Measurements from ENCODE around the gene ZNF638.

ZNF638 gene

GRCh38 chr2:71467180-71467815 is 135.7 kb downstream of the ZNF638 start:
- H3K27ac ChIP-seq, result peak overlapping the region; percentile 49
- TF ChIP-seq CTCF (conservative IDR thresholded peaks at IDR 0.05), result no peak

DNA sequence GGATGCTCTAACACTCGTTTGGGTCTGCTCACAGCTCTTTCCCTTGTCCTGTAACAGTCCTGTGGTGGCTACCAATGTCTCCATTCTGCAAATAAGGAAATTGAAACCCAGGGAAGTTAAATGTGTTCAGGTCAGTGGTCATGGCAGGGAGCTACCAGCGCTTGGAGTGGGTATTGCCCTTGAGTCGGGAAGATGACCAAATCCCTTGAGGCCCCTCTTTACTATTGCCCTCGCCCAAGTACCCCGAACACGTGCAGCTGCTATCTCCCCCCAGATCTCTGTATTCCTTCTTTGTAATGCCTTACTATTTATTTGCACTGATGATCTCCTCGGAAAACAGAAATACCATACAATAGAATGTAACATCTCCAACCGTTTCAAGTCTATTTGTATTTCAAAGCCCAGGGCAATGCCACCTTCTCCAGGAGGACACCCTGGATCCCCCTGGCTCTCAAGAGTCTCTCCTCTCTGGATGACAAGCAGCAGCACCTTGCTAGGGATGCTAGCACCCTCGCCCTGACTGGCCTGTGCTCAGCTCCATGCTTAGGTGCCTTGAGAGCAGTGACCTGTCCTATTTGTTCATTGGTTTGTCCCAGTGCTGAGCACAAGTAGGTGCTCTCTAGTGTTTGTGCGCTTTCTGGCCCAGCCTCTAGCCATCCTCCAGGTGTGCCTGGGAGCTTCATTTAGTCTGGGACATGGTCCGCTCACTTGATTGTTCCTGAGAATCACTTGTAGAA is 136.9 kb downstream of the ZNF638 start:
- TF ChIP-seq CTCF (conservative IDR thresholded peaks at IDR 0.05), result no peak

DNA sequence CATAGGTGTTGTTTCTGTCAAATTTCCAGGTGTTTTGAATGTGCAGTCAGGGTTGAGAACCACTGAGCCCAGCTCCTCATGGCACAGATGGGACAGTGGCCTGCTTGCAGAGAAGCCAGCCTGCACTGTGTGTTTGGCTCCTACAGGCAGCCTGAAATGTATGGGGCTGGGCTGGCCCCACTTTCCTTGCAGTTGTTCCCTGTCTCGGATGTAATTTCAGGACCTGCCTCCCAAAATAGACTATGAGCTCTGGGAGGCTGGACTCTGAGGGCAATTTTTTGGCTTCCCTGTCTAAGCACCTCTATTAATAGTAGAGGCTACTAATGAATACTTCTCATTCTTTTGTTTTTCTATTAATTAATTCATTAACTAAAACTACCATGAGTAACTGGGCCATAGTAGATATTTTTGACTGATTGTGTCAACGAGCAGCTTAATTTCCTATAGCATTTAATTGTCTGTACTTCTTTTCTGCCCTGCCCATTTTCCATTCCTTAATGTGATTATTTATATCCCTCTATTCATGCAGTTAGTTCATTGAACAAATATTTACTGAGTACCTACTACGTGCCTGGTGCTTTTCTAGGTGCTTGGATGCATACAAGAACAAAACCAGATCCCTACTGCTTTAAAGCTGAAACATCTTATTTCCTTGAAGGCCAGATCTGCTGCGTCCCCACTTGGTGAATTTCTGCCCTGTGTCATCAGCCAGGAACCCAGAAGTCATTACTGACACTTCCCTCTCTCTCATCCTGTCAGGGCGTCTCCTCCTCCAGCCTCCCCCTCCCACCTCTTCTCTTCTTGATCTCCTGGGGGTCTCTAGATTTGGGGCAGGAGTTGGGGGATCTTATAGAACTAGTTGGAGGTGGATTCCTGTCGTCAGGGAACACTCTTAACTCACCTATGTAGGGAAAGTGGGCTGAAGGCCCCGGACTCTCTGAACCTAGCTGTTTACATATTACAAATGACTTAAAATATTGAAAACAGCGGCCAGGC is 138.1 kb downstream of the ZNF638 start:
- H3K27ac ChIP-seq, result no peak overlapping the region
- no peak for TF ChIP-seq CTCF (conservative IDR thresholded peaks at IDR 0.05)

More for the DNA sequence above, 136.9 kb downstream of the ZNF638 start:
- H3K27ac ChIP-seq, result no peak overlapping the region

GRCh38 chr2:71471276-71471675 is 139.7 kb downstream of the ZNF638 start:
- H3K27ac ChIP-seq, result no peak overlapping the region
- TF ChIP-seq CTCF (conservative IDR thresholded peaks at IDR 0.05), result no peak

DNA sequence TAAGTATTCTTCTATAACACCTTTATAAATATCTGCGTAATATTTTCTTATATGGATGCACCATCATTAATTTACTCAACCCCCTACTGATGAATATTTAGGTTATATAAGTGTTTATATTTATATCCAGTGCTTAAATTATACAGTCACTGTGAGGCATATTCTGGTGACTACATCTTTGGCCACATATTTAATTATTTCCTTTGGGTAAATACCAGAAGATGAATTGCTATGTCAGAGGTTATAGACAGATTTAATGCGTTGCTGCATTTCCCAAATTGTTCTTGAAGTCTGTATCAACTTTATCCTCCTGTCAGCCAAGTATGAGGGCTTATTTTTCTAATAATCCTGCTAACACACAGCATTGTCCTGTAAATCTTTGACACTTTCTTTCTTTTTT is 140.4 kb downstream of the ZNF638 start:
- no peak for TF ChIP-seq CTCF (conservative IDR thresholded peaks at IDR 0.05)
- no peak overlapping the region for H3K27ac ChIP-seq

DNA sequence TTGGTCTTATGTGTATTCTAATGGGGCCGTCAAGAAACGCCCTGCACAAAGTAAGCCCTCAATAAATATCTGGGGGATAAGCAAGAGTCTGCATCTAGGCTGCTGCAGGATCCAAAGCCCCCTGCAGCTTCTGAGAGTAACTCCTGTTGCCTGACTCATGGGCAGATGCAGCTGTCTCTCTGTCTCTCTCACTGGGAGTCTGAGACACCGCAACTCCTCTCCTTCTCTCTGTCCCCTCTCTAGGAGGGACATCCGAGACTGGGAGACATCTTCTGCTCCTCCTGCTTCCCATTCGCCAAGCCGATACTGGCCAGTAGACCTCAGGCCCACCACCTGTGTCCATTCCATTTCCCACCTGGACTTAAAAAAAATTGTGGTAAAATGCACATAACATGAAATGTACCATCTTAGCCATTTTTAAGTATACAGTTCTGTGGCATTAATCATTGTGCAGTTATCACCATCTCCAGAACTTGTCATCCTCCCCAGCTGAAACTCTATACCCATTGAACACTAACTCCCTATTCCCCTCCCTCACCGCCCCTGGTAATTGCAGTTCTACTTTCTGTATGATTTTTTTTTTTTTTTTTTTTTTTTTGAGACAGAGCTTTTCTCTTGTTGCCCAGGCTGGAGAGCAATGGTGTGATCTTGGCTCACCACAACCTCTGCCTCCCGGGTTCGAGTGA is 141.9 kb downstream of the ZNF638 start:
- no peak overlapping the region for H3K27ac ChIP-seq

More for the DNA sequence above, 141.9 kb downstream of the ZNF638 start:
- TF ChIP-seq CTCF (conservative IDR thresholded peaks at IDR 0.05), result no peak

Data from VCaP (cell line).